T47D (cell line): Measurements from ENCODE around the gene NTNG1.
A peak's percentile ranks its signal among the peaks of the same experiment; 100 is the strongest.

Source experiments
- DNase-seq, 2 experiments: peaks; one replicate each; pipeline versions ENCODE4 v3.0.0 to v3.0.0-alpha.2; 2011 to 2012; ENCODE audit warnings: low read depth in 1 of 2, low spot score in 1 of 2
- JUND ChIP-seq: IDR thresholded peaks from 2 replicates; pipeline ENCODE4 v1.6.1; 2012; ENCODE audit warnings: low read depth
- in situ Hi-C: cut with HindIII; loops from 2 replicates; pipeline ENCODE4 v1.10.0; 2016; ENCODE audit warnings: low sequenced_read_pairs, low pct_unique_long_range_greater_than_20kb

NTNG1 gene

DNA sequence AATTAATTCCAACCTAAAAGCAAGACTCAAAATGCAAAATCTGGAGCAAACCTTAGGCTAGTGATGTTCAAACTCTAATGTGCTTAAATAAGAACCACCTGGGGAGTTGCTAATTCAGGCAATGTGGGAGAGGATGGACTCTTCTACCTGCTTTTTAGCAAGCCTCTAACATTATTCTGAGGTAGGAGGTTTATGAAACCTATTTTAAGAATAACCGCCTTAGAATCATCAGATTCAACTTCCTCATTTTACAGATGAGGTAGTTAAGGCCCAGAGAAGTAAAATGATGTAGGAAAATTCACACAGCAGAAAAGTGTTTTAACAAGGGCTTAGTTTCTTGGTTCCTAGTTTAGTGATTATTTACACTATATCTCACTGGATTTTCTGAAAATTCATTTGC, 8.6 kb upstream of the NTNG1 start:
- DNase-seq = no peak
- TF ChIP-seq JUND = no peak
- in situ Hi-C loops = no loop called here

DNA sequence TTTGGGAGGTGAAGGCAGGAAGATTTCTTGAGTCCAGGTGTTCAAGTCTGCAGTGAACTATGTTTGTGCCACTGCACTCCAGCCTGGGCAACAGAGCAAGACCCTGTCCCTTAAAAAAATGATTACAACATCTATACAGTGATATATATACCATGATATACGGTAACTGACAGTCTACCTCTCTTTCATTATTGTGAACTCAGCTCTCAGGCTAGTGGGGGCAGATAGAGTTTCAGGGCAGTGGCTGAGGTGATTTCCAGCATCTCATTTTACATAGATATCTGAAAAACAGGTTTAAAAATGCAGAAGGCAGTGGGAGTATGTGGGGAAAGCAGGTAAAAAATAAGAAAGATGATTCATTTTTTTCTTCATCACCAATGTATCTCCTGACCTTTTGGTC, 8.1 kb upstream of the NTNG1 start:
- no peak for DNase-seq
- TF ChIP-seq JUND = no peak

DNA sequence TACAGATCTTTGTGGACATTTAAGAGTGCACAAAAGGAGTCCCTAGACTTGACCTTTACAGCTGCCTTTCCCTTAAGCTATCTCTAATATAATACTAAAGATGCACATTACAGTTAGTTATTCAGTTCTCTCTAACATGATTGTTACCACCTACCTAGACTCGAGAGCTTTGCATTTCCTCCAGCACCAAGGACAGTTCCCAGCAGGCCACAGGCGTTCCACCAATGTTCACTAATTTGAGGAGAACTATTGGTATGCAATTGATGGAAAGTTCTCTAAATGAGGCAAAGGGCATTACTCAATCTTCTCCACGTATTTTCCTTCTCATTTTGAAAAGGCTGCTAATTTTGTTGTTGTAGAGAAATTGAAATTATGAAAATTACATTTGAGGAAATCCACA, 5.4 kb upstream of the NTNG1 start:
- peak in 1 of 2 experiments; percentile 11 for DNase-seq
- no peak for TF ChIP-seq JUND
- in situ Hi-C loops = no loop called here

More for the DNA sequence above, 8.1 kb upstream of the NTNG1 start:
- in situ Hi-C loops = no loop called here

DNA sequence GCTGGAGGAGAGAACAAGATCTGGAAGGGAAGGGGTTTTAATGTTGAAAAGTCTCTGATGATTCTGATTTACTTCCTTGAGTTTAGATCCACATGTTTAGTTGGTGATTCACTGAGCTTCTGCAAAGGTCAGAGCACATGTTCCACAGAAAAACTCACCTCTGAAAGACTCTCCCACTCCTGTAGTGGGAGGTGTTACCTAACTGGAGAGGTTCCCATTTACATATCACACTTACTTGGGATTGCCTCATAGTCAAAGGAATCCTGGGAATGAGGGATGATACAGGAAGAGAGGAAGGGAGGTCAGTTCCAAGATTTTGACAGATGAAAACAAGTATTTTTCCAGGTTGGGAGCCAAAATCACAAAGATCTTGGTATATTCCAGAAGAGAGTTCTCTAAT, 2.7 kb upstream of the NTNG1 start:
- in situ Hi-C loops = no loop called here
- no peak for TF ChIP-seq JUND
- no peak for DNase-seq

DNA sequence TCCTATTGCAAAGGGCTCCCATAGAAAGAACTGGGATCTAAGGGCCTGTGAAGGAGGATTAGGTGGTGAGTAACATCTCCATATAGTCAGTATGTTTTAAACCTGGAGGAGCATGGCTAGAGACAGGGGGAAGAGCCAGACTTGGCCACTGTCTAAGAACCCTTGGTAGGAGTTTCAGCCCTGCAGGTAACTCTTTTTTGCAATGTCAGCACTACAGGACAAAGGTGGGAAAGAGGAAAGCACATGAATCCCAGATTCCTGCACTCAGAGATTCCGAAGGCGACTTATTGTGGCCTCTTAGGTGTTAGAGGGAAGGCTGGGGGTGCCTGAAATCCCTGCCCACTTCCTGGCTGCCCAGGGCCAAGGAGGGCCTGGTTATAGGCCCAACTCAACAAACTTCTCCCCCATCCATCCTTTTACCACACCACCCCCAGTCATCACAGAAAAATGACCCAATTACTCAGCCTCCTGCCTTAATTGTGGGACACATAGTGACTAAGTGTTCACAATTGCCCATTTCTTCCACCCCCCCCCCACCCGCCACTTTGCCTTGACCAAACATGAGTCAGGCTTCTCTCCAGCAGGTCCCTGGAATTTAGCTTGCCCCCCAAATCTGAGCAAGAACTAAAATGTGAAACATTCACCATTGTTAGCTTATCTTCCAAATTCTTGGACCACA, 1.9 kb upstream of the NTNG1 start:
- in situ Hi-C loops = no loop called here
- no peak for DNase-seq
- TF ChIP-seq JUND = no peak

DNA sequence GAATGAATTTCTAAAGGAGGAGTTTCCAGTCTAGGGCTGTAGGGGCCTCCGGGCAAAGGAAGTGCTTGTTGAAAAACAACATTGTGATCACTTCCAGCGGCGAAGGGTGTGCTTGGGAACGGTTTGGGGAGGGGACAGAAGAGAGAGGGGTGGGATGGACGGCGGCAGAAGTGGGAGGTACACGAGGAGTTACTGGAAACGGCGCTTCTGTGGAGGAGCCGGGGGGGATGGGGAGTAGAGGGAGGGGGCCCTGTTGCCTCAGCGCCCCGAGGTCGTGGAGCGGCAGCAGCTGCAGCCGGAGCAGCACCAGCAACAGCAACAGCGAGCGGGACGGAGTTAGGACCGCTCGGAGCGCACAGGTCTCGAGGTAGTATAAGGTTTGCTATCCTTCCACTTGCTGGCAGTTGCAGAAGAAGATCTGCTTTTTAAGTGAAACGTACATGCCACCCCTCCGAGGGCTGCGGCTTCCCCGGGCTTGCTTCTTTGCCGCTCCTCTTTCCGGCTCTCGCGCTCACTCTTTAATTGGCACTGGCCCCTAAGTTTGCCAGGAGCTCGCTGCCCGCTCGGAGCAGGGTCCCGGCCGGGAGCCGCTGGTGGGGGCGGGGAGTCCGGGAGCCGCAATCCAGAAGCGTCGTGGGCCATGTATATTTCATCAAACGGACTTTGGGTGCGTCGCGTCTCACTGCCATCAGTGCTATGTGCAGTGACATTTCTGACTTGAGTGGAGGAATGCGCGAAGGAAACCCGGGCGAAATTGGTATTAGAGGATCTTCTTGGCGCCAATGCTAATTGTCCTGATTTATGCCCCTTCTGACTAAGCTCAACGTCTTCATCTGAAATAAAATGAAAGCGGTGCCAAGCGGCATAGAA, 771 bp upstream of the NTNG1 start:
- peak in 1 of 2 experiments; percentile 36 for DNase-seq
- in situ Hi-C loops = no loop called here
- TF ChIP-seq JUND = no peak

DNA sequence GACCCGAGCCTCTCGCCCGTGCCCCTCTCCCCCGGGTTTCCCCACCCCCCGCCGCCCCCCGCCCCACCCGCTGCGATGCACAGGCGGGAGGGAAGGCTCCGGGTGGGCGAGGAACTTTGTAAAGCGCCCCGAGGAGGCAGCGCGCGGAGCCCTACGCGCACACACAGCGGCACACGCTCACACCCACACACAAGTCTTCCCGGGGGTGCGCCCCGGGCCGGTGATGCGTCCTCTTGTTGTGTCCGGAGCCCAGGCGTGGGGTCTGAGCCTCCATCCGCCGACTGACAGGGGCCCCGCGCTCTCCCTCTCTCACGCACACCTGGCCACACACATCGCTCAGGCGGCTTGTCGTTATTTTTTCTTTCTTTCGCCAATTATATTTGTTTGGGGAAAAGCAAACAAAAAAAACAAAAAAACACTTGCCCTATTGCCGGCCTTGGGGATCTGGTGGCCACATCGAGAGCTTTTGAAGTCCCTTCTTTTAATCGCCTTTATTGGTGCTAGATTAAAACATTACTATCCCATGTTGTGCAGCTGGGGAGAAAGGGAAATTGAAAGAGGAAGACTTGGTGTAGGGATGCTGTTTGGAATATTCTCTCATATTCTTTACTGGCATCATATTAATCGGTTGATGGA, 770 bp downstream of the NTNG1 start:
- in situ Hi-C loops = no loop called here
- no peak for TF ChIP-seq JUND
- no peak for DNase-seq

DNA sequence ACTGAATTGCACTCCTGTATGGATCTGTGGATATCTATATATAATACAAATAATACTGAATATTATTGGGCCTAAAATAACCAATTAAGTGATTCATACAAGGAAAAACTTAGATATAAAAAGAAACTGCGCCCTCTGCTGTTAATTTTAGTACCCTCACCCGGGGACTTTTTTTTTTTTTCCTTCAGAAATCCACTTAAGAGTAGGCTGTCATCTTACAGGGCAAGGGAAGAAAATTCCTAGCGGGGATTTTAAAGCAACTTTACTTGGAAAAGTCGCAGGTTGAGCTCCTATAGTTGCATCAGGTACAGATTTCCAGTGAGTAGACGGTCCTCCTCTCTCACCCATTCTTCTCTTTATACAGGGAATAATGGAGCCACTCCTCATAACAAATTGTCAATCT, 1.3 kb downstream of the NTNG1 start:
- no peak for TF ChIP-seq JUND
- in situ Hi-C loops = no loop called here

DNA sequence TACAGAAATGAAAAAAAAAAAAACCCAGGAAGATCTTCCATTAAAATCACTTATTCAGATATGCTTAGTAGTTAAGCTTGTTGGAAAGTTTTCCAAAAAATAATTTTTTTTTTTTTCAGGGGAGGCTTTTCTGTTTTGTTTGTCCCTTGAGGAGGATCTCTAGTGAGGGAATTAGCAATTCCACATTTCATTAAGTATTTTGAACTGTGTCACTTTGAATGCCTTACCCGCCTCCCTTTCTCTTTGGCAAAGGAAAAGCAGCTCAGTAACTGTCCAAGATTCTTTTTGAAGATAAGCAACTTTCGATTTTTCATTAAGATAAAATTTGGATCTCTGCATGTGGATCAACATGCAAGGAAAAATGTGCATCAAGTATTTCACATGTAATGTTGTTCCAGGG, 1.8 kb downstream of the NTNG1 start:
- TF ChIP-seq JUND = no peak
- in situ Hi-C loops = no loop called here
- no peak for DNase-seq

More for the DNA sequence above, 1.3 kb downstream of the NTNG1 start:
- peak in 1 of 2 experiments; percentile 53 for DNase-seq

DNA sequence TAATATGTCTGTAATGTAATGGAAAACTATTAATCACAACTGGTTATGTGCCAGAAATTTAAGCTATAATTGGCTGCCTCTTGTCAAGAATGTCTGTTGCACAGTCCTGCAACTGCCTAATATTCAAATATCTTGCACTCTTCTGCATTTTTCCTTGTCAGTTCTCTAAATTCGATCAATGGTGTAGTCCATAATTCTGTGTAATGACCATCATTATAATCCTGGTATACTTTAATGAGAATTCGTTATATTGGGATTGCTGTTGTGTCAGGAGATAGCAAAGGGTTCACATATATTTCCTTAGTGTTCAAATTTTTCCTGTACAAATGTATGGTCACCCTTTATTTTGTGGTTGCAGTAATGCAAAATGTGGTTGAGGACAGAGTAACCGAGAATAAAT, 4.8 kb downstream of the NTNG1 start:
- no peak for TF ChIP-seq JUND
- no peak for DNase-seq
- in situ Hi-C loops = no loop called here

DNA sequence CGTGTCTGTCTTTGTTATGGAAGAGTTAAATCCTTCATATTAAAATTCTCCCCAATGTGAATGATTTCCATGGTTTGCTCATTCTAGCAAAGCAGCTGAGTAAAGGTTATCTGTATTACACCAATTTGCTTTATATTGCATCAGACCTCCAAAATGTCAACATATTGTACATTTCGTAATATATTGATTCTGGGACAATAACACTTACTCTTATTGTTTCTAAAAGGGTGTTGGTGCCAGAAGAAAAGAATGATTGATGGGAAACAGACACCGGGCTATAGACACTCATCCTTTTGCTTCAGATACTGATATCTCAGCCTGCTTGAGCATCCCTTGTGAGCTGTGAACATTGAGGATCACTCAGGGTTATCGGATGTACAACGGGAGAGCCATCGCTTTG, 7.0 kb downstream of the NTNG1 start:
- no peak for DNase-seq
- TF ChIP-seq JUND = no peak
- in situ Hi-C loops = no loop called here

DNA sequence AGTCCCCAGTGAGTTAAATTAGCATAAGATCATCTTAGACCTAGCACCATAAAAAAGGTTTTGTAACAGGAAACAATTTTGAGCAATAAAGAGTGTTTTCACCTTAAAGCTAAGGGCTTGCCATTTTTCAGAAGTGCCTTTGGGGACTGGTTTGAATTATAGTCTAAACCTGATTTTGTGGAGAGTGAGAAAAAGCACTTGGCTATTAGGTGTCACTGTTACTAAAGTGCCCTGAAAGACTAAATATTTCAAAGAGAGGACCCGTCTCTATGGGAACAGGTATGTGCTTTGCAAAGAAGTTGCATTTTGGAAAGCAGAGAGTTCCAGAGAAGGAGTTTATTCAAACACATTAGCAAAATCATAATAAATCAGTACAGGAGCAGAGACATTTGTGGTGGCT, 9.1 kb downstream of the NTNG1 start:
- in situ Hi-C loops = no loop called here

DNA sequence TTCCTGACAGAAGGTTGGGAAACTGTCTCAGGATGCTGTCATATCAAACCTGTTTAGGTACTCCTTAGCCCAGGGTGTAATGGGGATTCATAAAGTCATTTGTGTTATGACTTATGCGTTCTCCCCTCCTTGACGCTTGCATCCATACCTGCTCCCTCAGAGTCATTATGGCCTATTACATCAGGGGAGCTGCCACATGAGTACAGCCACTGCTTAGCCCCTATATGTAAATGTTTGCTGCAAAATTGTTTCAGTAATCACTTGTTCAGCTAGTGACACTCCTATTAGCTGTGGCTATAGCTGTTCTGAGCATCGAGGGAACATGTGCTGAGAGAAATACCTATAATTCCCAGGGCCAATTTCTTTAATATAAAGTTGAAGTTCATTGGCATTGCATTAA, 10.5 kb downstream of the NTNG1 start:
- no peak for TF ChIP-seq JUND
- no peak for DNase-seq
- in situ Hi-C loops = no loop called here

More for the DNA sequence above, 9.1 kb downstream of the NTNG1 start:
- TF ChIP-seq JUND = no peak
- no peak for DNase-seq
